Measurements from ENCODE around the gene SHLD1.

Gene SHLD1

GRCh38 chr20:5841522-5841921, 91.3 kb downstream of the SHLD1 start:
- Histone ChIP-seq H3K9me3 (peaks cover 7% of the 10 kb centered on the region; the same call in 1 of the 2 replicates), H3K9ac (no peak overlapping the region), H3K27me3 (no peaks in the 10 kb centered on the region), H3K4me2 (no peak overlapping the region), H4K20me1 (no peaks in the 10 kb centered on the region), H3K4me1 (peaks cover 18% of the 10 kb centered on the region; the same call in 1 of the 2 replicates), H3K36me3 (no peaks in the 10 kb centered on the region), H3K4me3 (no peak overlapping the region), H3K27ac (no peak overlapping the region)
- TF ChIP-seq Cebpa-rat (IDR thresholded peaks at IDR 0.05), result no peak

- H3K9ac ChIP-seq, result no peak overlapping the region
- peaks cover 19% of the 10 kb centered on the region; the same call in 1 of the 2 replicates for H3K4me1 ChIP-seq
- no peaks in the 10 kb centered on the region for H3K36me3 ChIP-seq
- H4K20me1 ChIP-seq, result no peaks in the 10 kb centered on the region
- H3K27me3 ChIP-seq, result no peaks in the 10 kb centered on the region
- H3K9me3 ChIP-seq, result peaks cover 7% of the 10 kb centered on the region; the same call in 1 of the 2 replicates
- TF ChIP-seq Cebpa-rat (IDR thresholded peaks at IDR 0.05), result no peak
- no peak overlapping the region for H3K4me2 ChIP-seq
- H3K4me3 ChIP-seq, result no peak overlapping the region
- H3K27ac ChIP-seq, result no peak overlapping the region
These were observed 92.3 kb downstream of the SHLD1 start for GRCh38 chr20:5842465-5842864.

GRCh38 chr20:5843054-5843592, 92.9 kb downstream of the SHLD1 start:
- Histone ChIP-seq H3K27ac (no peak overlapping the region), H3K27me3 (no peaks in the 10 kb centered on the region), H3K4me1 (peaks cover 19% of the 10 kb centered on the region; the same call in 1 of the 2 replicates), H3K4me2 (no peak overlapping the region), H3K36me3 (no peaks in the 10 kb centered on the region), H3K4me3 (no peak overlapping the region), H3K9ac (no peak overlapping the region), H3K9me3 (peaks cover 7% of the 10 kb centered on the region; the same call in 1 of the 2 replicates), H4K20me1 (no peaks in the 10 kb centered on the region)
- TF ChIP-seq Cebpa-rat (IDR thresholded peaks at IDR 0.05), result no peak

- Histone ChIP-seq H3K27me3 (no peaks in the 10 kb centered on the region), H3K4me1 (peaks cover 27% of the 10 kb centered on the region; the same call in 1 of the 2 replicates), H3K36me3 (no peaks in the 10 kb centered on the region), H3K4me3 (no peak overlapping the region), H3K9me3 (peaks cover 7% of the 10 kb centered on the region; the same call in 1 of the 2 replicates), H3K27ac (no peak overlapping the region), H4K20me1 (no peaks in the 10 kb centered on the region), H3K4me2 (no peak overlapping the region), H3K9ac (no peak overlapping the region)
- no peak for TF ChIP-seq Cebpa-rat (IDR thresholded peaks at IDR 0.05)
These were observed 94.0 kb downstream of the SHLD1 start for GRCh38 chr20:5844063-5844681.

- Histone ChIP-seq H3K27me3 (no peaks in the 10 kb centered on the region), H3K27ac (no peak overlapping the region), H4K20me1 (no peaks in the 10 kb centered on the region), H3K4me2 (no peak overlapping the region), H3K9me3 (peaks cover 7% of the 10 kb centered on the region; the same call in 1 of the 2 replicates), H3K4me3 (no peak overlapping the region), H3K9ac (no peak overlapping the region), H3K4me1 (peaks cover 27% of the 10 kb centered on the region; the same call in 1 of the 2 replicates), H3K36me3 (peaks cover 4% of the 10 kb centered on the region; the same call in 1 of the 2 replicates)
- no peak for TF ChIP-seq Cebpa-rat (IDR thresholded peaks at IDR 0.05)
These were observed 95.7 kb downstream of the SHLD1 start for GRCh38 chr20:5845681-5846615.

- Histone ChIP-seq H4K20me1 (no peaks in the 10 kb centered on the region), H3K27me3 (no peaks in the 10 kb centered on the region), H3K4me1 (peaks cover 25% of the 10 kb centered on the region; the same call in 1 of the 2 replicates), H3K36me3 (peaks cover 7% of the 10 kb centered on the region; the same call in 1 of the 2 replicates), H3K9ac (no peak overlapping the region), H3K4me2 (no peak overlapping the region), H3K27ac (no peak overlapping the region), H3K4me3 (no peak overlapping the region), H3K9me3 (no peaks in the 10 kb centered on the region)
- TF ChIP-seq Cebpa-rat (IDR thresholded peaks at IDR 0.05), result no peak
These were observed 98.7 kb downstream of the SHLD1 start for GRCh38 chr20:5848711-5849505.

- Histone ChIP-seq H3K27me3 (no peaks in the 10 kb centered on the region), H3K4me2 (no peak overlapping the region), H3K4me1 (peaks cover 6% of the 10 kb centered on the region; the same call in 1 of the 2 replicates), H3K9me3 (no peaks in the 10 kb centered on the region), H3K4me3 (no peak overlapping the region), H4K20me1 (no peaks in the 10 kb centered on the region), H3K27ac (no peak overlapping the region), H3K36me3 (peaks cover 3% of the 10 kb centered on the region; the same call in 1 of the 2 replicates), H3K9ac (no peak overlapping the region)
- TF ChIP-seq Cebpa-rat (IDR thresholded peaks at IDR 0.05), result no peak
These were observed 105.7 kb downstream of the SHLD1 start for GRCh38 chr20:5855939-5856338.

- Histone ChIP-seq H3K4me1 (peaks cover 12% of the 10 kb centered on the region), H3K27me3 (no peaks in the 10 kb centered on the region), H4K20me1 (no peaks in the 10 kb centered on the region), H3K36me3 (peaks cover 12% of the 10 kb centered on the region; the same call in 1 of the 2 replicates), H3K9me3 (no peaks in the 10 kb centered on the region), H3K4me2 (no peak overlapping the region), H3K4me3 (no peak overlapping the region), H3K27ac (no peak overlapping the region), H3K9ac (no peak overlapping the region)
- TF ChIP-seq Cebpa-rat (IDR thresholded peaks at IDR 0.05), result no peak
These were observed 109.4 kb downstream of the SHLD1 start for GRCh38 chr20:5859608-5860007.

- Histone ChIP-seq H3K4me3 (no peak overlapping the region), H3K36me3 (peaks cover 12% of the 10 kb centered on the region; the same call in 1 of the 2 replicates), H4K20me1 (no peaks in the 10 kb centered on the region), H3K9ac (no peak overlapping the region), H3K27me3 (no peaks in the 10 kb centered on the region), H3K4me2 (no peak overlapping the region), H3K9me3 (no peaks in the 10 kb centered on the region), H3K4me1 (peaks cover 12% of the 10 kb centered on the region), H3K27ac (no peak overlapping the region)
- TF ChIP-seq Cebpa-rat (IDR thresholded peaks at IDR 0.05), result no peak
These were observed 112.5 kb downstream of the SHLD1 start for GRCh38 chr20:5862703-5863039.

All from BLaER1 (cell line).